Right lobe of liver (tissue), 4 donors: ENCODE measurements around the gene NRF1.
"Not testable (repeated sequence)": the region's sequence is repeated elsewhere in the genome, so short reads cannot be mapped to it uniquely, and the experiment has no call there.

Experiments
- POLR2A ChIP-seq: fragments of 450-650 bp; IDR thresholded peaks from one replicate; pipeline ENCODE4 v1.6.1; 2017; ENCODE audit warnings: antibody characterized with exemption, mild to moderate bottlenecking
- TF ChIP-seq, protein P1 (sequence below), 4 donors: fragments of 200-600 bp in 3 of 4; fragments of 450-650 bp in 1 of 4; IDR thresholded peaks; one replicate each; pipeline versions ENCODE4 v1.5.1 to v1.8.0; 2016 to 2022; ENCODE audit warnings: antibody characterized with exemption in 4 of 4, mild to moderate bottlenecking in 2 of 4
- donor health status: DM: no; HTN: no; CAD: no.
- donor health status: DM: no; HTN: no; CAD: no.
- donor health status: DM: no; HTN: yes; CAD: no.

DNA sequence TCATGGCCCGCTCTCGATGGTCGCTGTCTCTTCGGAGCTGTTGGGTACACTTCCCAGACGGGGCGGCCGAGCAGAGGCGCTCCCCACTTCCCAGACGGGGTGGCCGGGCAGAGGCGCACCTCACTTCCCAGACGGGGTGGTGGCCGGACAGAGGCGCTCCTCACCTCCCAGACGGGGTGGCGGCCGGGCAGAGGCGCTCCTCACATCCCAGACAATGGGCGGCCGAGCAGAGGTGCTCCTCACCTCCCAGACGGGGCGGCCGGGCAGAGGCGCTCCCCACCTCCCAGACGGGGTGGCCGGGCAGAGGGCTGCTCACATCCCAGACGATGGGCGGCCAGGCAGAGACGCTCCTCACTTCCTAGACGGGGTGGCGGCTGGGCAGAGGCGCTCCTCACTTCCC lies 51.7 kb downstream of the NRF1 start:
- TF ChIP-seq POLR2A = not testable (repeated sequence)
- TF ChIP-seq, protein P1, sequence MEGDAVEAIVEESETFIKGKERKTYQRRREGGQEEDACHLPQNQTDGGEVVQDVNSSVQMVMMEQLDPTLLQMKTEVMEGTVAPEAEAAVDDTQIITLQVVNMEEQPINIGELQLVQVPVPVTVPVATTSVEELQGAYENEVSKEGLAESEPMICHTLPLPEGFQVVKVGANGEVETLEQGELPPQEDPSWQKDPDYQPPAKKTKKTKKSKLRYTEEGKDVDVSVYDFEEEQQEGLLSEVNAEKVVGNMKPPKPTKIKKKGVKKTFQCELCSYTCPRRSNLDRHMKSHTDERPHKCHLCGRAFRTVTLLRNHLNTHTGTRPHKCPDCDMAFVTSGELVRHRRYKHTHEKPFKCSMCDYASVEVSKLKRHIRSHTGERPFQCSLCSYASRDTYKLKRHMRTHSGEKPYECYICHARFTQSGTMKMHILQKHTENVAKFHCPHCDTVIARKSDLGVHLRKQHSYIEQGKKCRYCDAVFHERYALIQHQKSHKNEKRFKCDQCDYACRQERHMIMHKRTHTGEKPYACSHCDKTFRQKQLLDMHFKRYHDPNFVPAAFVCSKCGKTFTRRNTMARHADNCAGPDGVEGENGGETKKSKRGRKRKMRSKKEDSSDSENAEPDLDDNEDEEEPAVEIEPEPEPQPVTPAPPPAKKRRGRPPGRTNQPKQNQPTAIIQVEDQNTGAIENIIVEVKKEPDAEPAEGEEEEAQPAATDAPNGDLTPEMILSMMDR (IDR thresholded peaks at IDR 0.05) = not testable (repeated sequence)
